ENCODE results near the gene CHN2. TPM values are rescaled to one million over a fixed set of nuclear protein-coding genes. Genes with fewer than 3 reads are reported as not detected.

The CHN2 gene
- total and polyA plus RNA-seq, 2 donors (not counting 1 experiment from before 2014, with no cell fraction given): 0.86 to 1.4 TPM

- no peak overlapping the region for H3K27ac Mint-ChIP-seq
- H3K4me3 Mint-ChIP-seq: no peak overlapping the region
- no peak overlapping the region for H3K27ac ChIP-seq (ENCODE audit: low read length in 2 of 2)
- no peaks in the 10 kb centered on the region for H3K36me3 ChIP-seq (replicated peaks in 1 of 2; ENCODE audit: control extremely low read depth in 1 of 2, control insufficient read depth in 1 of 2, extremely low read depth in 1 of 2, insufficient read depth in 2 of 2, low read length in 1 of 2)
- ChIA-PET POLR2A (no interaction called here), CTCF (no interaction called here)
- H3K4me1 Mint-ChIP-seq: peaks cover 31% of the 10 kb centered on the region
- H3K79me2 ChIP-seq (ENCODE audit: control insufficient read depth, insufficient read depth, low read length): no peaks in the 10 kb centered on the region
- H3K4me1 ChIP-seq (ENCODE audit: control insufficient read depth in 2 of 2, insufficient read depth in 2 of 2, low read length in 2 of 2): peaks cover 18 to 32% of the 10 kb centered on the region in 2 donors
- H3K9me3 Mint-ChIP-seq (ENCODE audit: insufficient read depth): no peaks in the 10 kb centered on the region
- intact Hi-C loops (cut with micrococcal nuclease): no loop called here
- no peak overlapping the region for H3K4me2 ChIP-seq (replicated peaks; ENCODE audit: low read depth, low read length, poor library complexity, severe bottlenecking)
- 92% methylated on average over 1 of the region's 3 CpGs for WGBS (ENCODE audit: insufficient coverage)
- no peak for ATAC-seq (ENCODE audit: low read depth)
- no peak overlapping the region for H3K4me3 ChIP-seq (ENCODE audit: control extremely low read depth in 1 of 5, extremely low read depth in 1 of 5, insufficient read depth in 1 of 5, low read depth in 2 of 5, low read length in 4 of 5)
- TF ChIP-seq CTCF (IDR thresholded peaks at IDR 0.05): no peak
- no peak for TF ChIP-seq EZH2 (IDR thresholded peaks at IDR 0.05; ENCODE audit: borderline replicate concordance, insufficient read depth, low read depth, low read length, poor library complexity, severe bottlenecking)
- peaks cover 0 to 2% (median 0%) of the 10 kb centered on the region in 3 donors for H3K9me3 ChIP-seq (ENCODE audit: control extremely low read depth in 1 of 3, control insufficient read depth in 2 of 3, insufficient read depth in 1 of 3, low read length in 2 of 3)
- H3K9ac ChIP-seq (ENCODE audit: low read length): no peak overlapping the region
- no peaks in the 10 kb centered on the region for H3K27me3 Mint-ChIP-seq
- no peaks in the 10 kb centered on the region for H4K20me1 ChIP-seq (ENCODE audit: control insufficient read depth, insufficient read depth, low read length, poor library complexity, severe bottlenecking)
- H3K27me3 ChIP-seq (replicated peaks in 1 of 4; ENCODE audit: control extremely low read depth in 1 of 4, control insufficient read depth in 3 of 4, insufficient read depth in 4 of 4, low read length in 3 of 4): no peaks in the 10 kb centered on the region
- no peak overlapping the region for H2AFZ ChIP-seq (ENCODE audit: insufficient read depth, low read depth, low read length, poor library complexity, severe bottlenecking)
- DNase-seq: no peak
Observed at GRCh38 chr7:29285861-29286260, 91.3 kb downstream of the CHN2 start.

- no peaks in the 10 kb centered on the region for H3K79me2 ChIP-seq (ENCODE audit: control insufficient read depth, insufficient read depth, low read length)
- POLR2A ChIA-PET: no interaction called here
- DNase-seq (no peak), ATAC-seq (ENCODE audit: low read depth) (no peak)
- H3K9ac ChIP-seq (ENCODE audit: low read length): no peak overlapping the region
- intact Hi-C loops (cut with micrococcal nuclease): no loop called here
- H3K4me3 ChIP-seq (ENCODE audit: control extremely low read depth in 1 of 5, extremely low read depth in 1 of 5, insufficient read depth in 1 of 5, low read depth in 2 of 5, low read length in 4 of 5): no peak overlapping the region
- peaks cover 33% of the 10 kb centered on the region for H3K4me1 Mint-ChIP-seq
- no peak overlapping the region for H2AFZ ChIP-seq (ENCODE audit: insufficient read depth, low read depth, low read length, poor library complexity, severe bottlenecking)
- no peak overlapping the region for H3K27ac ChIP-seq (ENCODE audit: low read length in 2 of 2)
- no peaks in the 10 kb centered on the region for H3K36me3 ChIP-seq (replicated peaks in 1 of 2; ENCODE audit: control extremely low read depth in 1 of 2, control insufficient read depth in 1 of 2, extremely low read depth in 1 of 2, insufficient read depth in 2 of 2, low read length in 1 of 2)
- no peak overlapping the region for H3K4me2 ChIP-seq (replicated peaks; ENCODE audit: low read depth, low read length, poor library complexity, severe bottlenecking)
- H3K27ac Mint-ChIP-seq: no peak overlapping the region
- no CpG with 5 or more reads among the region's 1 CpG for WGBS (ENCODE audit: insufficient coverage)
- H3K27me3 ChIP-seq (replicated peaks in 1 of 4; ENCODE audit: control extremely low read depth in 1 of 4, control insufficient read depth in 3 of 4, insufficient read depth in 4 of 4, low read length in 3 of 4): no peaks in the 10 kb centered on the region
- H3K4me1 ChIP-seq (ENCODE audit: control insufficient read depth in 2 of 2, insufficient read depth in 2 of 2, low read length in 2 of 2): peaks cover 18 to 32% of the 10 kb centered on the region in 2 donors
- no peaks in the 10 kb centered on the region for H3K27me3 Mint-ChIP-seq
- no peak overlapping the region for H3K4me3 Mint-ChIP-seq
- no peak for TF ChIP-seq CTCF (IDR thresholded peaks at IDR 0.05)
- no peak for TF ChIP-seq EZH2 (IDR thresholded peaks at IDR 0.05; ENCODE audit: borderline replicate concordance, insufficient read depth, low read depth, low read length, poor library complexity, severe bottlenecking)
- CTCF ChIA-PET: no interaction called here
- no peaks in the 10 kb centered on the region for H4K20me1 ChIP-seq (ENCODE audit: control insufficient read depth, insufficient read depth, low read length, poor library complexity, severe bottlenecking)
- no peaks in the 10 kb centered on the region for H3K9me3 Mint-ChIP-seq (ENCODE audit: insufficient read depth)
- peaks cover 0 to 2% (median 0%) of the 10 kb centered on the region in 3 donors for H3K9me3 ChIP-seq (ENCODE audit: control extremely low read depth in 1 of 3, control insufficient read depth in 2 of 3, insufficient read depth in 1 of 3, low read length in 2 of 3)
Observed at GRCh38 chr7:29287366-29287765, 92.8 kb downstream of the CHN2 start.

All from B cell (primary cell).